ELR (cell line): ENCODE results near the gene JAGN1.
A peak's percentile ranks its signal among the peaks of the same experiment; 100 is the strongest.
"Not testable (repeated sequence)": the region's sequence is repeated elsewhere in the genome, so short reads cannot be mapped to it uniquely, and the experiment has no call there.

ENCODE experiments used
- DNase-seq: peaks from one replicate; pipeline ENCODE4 v3.0.0-alpha.2; 2015; ENCODE audit warnings: low read depth

Gene JAGN1

DNA sequence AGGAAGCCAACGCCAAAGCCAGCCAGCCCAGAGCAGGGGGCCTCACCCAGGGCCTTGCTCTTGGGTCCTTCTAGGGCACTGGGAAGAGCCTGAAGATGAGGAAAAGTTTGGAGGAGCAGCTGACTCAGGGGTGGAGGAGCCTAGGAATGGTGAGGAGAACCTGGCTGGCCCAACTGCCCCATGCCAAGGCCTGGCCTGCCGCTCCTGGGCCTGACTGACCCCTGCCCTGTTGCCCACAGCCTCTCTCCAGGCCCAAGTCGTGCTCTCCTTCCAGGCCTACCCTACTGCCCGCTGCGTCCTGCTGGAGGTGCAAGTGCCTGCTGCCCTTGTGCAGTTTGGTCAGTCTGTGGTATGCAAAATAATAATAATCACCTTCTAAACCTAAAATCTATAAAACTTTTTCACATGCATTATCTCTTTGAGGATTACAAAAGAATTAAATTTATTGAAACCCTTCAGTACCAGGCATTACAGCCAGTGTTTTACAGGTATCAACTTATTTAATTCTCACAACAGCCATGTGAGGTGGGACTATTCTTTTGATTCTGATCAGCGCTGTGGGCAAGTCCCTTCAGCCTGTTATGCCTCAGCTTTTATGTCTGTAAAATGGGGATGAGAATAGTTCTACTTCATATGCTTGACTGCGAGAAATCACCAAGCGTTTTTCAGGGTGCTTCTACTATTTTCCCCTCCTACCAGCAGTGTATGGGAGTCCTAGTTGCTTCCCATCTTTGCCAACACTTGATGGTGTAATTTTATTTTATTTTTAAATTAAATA is 28.0 kb downstream of the JAGN1 start:
- no peak for DNase-seq

DNA sequence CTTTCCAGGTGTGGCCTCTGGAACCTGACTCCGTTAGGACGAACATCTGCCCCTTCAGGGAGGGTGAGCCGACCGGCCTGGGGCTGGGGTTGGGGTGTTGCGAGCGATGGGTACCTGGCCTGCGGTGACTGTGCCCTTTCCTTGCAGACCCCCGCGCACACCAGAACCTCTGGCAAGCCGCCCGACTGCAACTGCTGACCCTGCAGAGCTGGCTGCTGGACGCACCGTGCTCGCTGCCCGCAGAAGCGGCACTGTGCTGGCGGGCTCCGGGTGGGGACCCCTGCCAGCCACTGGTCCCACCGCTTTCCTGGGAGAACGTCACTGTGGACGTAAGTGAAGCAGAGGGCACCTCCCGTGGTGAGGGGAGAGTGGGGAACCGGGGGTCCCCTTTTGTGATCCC is 37.7 kb downstream of the JAGN1 start:
- no peak for DNase-seq

DNA sequence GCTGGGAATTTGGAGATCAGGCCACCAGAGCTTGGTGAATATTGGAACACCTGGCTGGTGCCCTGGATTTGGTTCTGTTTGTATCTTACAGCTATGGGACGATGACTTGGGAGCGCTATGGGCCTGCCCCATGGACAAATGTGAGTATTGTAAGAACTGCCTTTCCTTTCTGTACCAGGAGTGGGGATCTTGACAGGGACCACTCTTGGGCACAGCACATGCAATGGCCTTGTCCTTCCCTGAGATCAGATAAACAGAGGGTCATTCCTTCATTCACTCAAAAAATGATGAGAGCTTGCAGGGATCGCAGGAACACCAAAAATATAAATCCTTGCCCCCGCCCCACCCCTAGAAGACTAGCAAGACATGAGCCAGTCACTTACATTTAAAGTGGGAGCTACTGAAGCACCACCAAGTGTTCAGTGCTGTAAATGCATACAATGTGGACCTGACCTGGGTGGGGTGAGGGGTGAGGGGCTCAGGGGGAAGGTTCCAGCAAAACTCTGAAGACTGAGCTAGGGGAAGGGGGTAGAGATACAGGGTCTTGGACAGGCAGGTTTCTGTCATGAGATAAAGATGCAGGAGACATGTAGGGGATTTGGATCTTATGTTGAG is 40.5 kb downstream of the JAGN1 start:
- DNase-seq: peak; percentile 17

- DNase-seq: no peak
These were observed 42.1 kb downstream of the JAGN1 start for GRCh38 chr3:9932535-9932842.

DNA sequence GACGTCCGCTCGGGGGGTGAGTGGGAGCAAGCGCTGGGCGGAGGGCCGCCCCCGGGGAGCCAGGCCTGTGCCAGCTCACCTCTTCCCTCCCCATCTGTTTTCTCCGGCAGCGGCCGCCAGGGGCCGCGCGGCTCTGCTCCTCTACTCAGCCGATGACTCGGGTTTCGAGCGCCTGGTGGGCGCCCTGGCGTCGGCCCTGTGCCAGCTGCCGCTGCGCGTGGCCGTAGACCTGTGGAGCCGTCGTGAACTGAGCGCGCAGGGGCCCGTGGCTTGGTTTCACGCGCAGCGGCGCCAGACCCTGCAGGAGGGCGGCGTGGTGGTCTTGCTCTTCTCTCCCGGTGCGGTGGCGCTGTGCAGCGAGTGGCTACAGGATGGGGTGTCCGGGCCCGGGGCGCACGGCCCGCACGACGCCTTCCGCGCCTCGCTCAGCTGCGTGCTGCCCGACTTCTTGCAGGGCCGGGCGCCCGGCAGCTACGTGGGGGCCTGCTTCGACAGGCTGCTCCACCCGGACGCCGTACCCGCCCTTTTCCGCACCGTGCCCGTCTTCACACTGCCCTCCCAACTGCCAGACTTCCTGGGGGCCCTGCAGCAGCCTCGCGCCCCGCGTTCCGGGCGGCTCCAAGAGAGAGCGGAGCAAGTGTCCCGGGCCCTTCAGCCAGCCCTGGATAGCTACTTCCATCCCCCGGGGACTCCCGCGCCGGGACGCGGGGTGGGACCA is 42.6 kb downstream of the JAGN1 start:
- peak; percentile 84 for DNase-seq

GRCh38 chr3:9933561-9934234 is 43.3 kb downstream of the JAGN1 start, which contains the start of gene CRELD1:
Gene CRELD1 (plus strand): TSS chr3:9933834. CDS start chr3:9934439, 605 bp downstream.
- peak; percentile 90 for DNase-seq

DNA sequence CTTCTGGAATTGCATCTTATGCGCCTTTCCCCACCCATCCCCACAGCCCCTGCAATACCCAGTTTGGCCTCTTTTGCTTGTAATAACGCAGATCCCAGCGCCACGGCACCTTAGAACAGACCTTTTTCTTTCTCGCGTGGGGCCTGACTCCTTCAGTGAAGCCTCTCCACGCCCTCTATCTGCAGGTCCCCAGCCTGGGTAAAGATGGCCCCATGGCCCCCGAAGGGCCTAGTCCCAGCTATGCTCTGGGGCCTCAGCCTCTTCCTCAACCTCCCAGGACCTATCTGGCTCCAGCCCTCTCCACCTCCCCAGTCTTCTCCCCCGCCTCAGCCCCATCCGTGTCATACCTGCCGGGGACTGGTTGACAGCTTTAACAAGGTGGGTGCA is 43.8 kb downstream of the JAGN1 start:
- DNase-seq: peak; percentile 49

DNA sequence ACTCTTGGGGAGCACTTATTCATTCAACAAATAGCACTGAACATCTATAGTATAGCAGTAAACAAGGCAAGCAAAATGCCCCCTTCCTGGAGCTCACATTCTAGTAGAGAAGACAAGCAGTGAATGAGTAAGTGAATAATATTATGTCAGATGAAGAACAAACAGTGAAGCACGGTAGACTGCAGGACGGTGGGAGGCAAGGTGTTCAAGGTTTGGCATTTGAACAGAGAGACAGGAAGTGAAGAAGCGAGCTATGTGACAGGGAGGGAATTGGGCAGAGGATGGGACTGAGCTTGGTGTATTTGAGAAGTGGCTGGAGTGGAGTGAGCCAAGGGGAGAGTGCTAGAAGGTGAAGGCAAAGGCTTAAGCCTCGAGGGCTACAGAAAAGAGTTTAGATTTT is 44.6 kb downstream of the JAGN1 start:
- DNase-seq: no peak

GRCh38 chr3:9935966-9936510 is 45.6 kb downstream of the JAGN1 start:
- DNase-seq: no peak

- no peak for DNase-seq
These were observed 47.3 kb downstream of the JAGN1 start for GRCh38 chr3:9937486-9938238.

GRCh38 chr3:9938966-9939365 is 48.6 kb downstream of the JAGN1 start:
- DNase-seq: no peak

GRCh38 chr3:9939906-9940305 is 49.5 kb downstream of the JAGN1 start:
- DNase-seq: not testable (repeated sequence)

- DNase-seq: no peak
These were observed 50.3 kb downstream of the JAGN1 start for GRCh38 chr3:9940746-9941145.

DNA sequence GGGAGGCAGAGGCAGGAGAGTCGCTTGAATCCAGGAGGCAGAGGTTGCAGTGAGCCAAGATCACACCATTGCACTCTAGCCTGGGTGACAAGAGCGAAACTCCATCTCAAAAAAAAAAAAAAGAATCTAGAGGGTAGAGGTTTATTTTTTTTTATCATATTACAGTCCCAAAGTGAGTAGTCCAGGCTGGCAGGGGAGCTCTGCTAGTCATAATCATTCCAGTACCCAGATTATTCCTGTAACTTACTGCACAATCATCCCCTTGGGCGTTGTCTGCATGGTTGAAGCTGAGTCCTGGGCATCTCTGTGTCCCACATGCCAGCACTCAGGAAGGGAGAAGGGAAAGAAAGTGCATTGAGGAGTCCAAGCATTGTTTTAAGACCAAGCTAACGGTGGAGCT is 51.8 kb downstream of the JAGN1 start:
- DNase-seq: no peak

DNA sequence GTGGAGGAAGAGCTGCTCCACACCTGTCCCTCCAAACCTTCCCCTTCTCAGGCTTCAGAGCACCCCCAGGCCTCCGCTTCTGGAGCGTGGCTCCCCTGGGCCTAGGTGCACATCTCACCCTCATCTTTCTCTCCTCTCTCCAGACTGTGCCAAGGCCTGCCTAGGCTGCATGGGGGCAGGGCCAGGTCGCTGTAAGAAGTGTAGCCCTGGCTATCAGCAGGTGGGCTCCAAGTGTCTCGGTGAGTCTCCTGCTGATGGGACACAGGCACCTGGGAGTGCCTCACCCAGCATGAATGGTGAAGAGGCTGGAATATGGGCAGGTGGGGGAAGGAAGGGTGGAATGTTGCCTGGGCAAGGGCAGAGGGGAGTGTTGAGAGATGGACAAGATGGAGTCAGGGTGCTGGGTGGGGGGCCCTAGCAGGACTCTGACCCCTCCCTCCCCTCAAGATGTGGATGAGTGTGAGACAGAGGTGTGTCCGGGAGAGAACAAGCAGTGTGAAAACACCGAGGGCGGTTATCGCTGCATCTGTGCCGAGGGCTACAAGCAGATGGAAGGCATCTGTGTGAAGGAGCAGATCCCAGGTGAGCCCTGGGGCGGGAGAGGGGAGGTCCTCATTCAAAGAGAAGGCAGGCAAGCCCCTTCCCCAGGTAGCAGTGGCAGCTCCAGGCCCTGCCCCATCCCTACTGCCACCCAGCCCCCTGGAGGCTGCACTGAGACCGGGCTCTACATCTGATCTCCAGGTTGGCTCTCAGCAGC is 52.7 kb downstream of the JAGN1 start:
- DNase-seq: no peak
